ENCODE data around the gene SORBS1. TPM values are rescaled to one million over a fixed set of nuclear protein-coding genes. Genes with fewer than 3 reads are reported as not detected.

Gene SORBS1
- total and polyA plus RNA-seq, 2 donors (not counting 1 experiment from before 2014, with no cell fraction given): 0.21 to 1.5 TPM

DNA sequence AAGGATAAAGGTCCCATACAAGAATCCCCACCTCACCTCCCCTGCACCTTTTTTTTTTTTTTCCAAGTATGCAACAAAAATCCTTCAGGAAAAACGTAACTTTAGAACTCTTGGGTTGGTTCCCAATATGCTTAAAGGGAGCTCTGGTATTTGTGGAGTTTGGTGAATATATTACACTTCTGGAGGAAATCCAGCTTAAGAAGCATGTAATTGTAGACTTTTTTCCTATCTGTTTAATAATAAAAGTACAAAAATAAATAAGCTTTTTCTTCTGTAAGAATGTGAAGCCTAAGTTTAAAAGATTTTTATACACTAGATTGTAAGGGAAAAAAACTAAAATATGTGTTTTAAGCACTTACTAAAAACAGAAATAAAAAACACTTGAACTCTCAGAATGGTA, 102.3 kb downstream of the SORBS1 start:
- WGBS (ENCODE audit: insufficient coverage): no CpG with 5 or more reads among the region's 1 CpG
- no peaks in the 10 kb centered on the region for H3K36me3 ChIP-seq (replicated peaks in 1 of 2; ENCODE audit: control extremely low read depth in 1 of 2, control insufficient read depth in 1 of 2, extremely low read depth in 1 of 2, insufficient read depth in 2 of 2, low read length in 1 of 2)
- no peak overlapping the region for H3K9ac ChIP-seq (ENCODE audit: low read length)
- no peak overlapping the region for H3K4me3 ChIP-seq (ENCODE audit: control extremely low read depth in 1 of 5, extremely low read depth in 1 of 5, insufficient read depth in 1 of 5, low read depth in 2 of 5, low read length in 4 of 5)
- H2AFZ ChIP-seq (ENCODE audit: insufficient read depth, low read depth, low read length, poor library complexity, severe bottlenecking): no peak overlapping the region
- H3K27me3 Mint-ChIP-seq: peaks cover 47% of the 10 kb centered on the region
- no peaks in the 10 kb centered on the region for H3K4me1 Mint-ChIP-seq
- no peaks in the 10 kb centered on the region for H3K4me1 ChIP-seq (ENCODE audit: control insufficient read depth in 2 of 2, insufficient read depth in 2 of 2, low read length in 2 of 2)
- no peak overlapping the region for H3K4me3 Mint-ChIP-seq
- TF ChIP-seq, protein P1, sequence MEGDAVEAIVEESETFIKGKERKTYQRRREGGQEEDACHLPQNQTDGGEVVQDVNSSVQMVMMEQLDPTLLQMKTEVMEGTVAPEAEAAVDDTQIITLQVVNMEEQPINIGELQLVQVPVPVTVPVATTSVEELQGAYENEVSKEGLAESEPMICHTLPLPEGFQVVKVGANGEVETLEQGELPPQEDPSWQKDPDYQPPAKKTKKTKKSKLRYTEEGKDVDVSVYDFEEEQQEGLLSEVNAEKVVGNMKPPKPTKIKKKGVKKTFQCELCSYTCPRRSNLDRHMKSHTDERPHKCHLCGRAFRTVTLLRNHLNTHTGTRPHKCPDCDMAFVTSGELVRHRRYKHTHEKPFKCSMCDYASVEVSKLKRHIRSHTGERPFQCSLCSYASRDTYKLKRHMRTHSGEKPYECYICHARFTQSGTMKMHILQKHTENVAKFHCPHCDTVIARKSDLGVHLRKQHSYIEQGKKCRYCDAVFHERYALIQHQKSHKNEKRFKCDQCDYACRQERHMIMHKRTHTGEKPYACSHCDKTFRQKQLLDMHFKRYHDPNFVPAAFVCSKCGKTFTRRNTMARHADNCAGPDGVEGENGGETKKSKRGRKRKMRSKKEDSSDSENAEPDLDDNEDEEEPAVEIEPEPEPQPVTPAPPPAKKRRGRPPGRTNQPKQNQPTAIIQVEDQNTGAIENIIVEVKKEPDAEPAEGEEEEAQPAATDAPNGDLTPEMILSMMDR (IDR thresholded peaks at IDR 0.05): no peak
- no peak for TF ChIP-seq EZH2 (IDR thresholded peaks at IDR 0.05; ENCODE audit: borderline replicate concordance, insufficient read depth, low read depth, low read length, poor library complexity, severe bottlenecking)
- no peak overlapping the region for H3K4me2 ChIP-seq (replicated peaks; ENCODE audit: low read depth, low read length, poor library complexity, severe bottlenecking)
- intact Hi-C loops (cut with micrococcal nuclease): no loop called here
- CTCF ChIA-PET: interaction anchor here (0.6 to 0.7 kb wide), 2 partner anchors 13 to 28 kb away, joined by 3 read pairs; no protein-coding TSS in a partner anchor
- POLR2A ChIA-PET: no interaction called here
- peaks cover 0 to 10% (median 0%) of the 10 kb centered on the region in 4 experiments for H3K27me3 ChIP-seq (replicated peaks in 1 of 4; ENCODE audit: control extremely low read depth in 1 of 4, control insufficient read depth in 3 of 4, insufficient read depth in 4 of 4, low read length in 3 of 4)
- H3K27ac Mint-ChIP-seq: no peak overlapping the region
- no peak overlapping the region for H3K27ac ChIP-seq (ENCODE audit: low read length in 2 of 2)
- H3K79me2 ChIP-seq (ENCODE audit: control insufficient read depth, insufficient read depth, low read length): no peaks in the 10 kb centered on the region
- H3K9me3 ChIP-seq (ENCODE audit: control extremely low read depth in 1 of 3, control insufficient read depth in 2 of 3, insufficient read depth in 1 of 3, low read length in 2 of 3): no peaks in the 10 kb centered on the region
- H4K20me1 ChIP-seq (ENCODE audit: control insufficient read depth, insufficient read depth, low read length, poor library complexity, severe bottlenecking): no peaks in the 10 kb centered on the region
- H3K9me3 Mint-ChIP-seq (ENCODE audit: insufficient read depth): no peaks in the 10 kb centered on the region
- no peak for DNase-seq
- ATAC-seq (ENCODE audit: low read depth): no peak

DNA sequence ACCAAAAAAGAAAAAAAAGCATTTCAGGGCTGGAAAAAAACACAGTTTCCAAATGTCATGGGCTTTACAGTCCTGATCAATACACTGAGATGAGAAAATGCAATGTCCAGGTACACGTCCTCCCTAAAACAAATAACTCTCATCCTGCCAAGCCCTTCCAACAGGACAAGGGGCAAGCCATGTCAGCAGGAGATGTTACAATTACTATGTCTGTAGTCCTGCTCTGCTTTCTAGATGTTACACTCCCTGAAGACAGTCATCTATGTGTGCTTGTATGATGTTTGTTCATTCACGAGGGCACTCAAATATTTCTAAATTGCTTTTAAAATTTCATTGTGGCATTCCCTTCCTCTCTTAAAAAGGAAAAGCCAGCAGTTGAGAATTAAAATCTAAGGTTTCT, 103.2 kb downstream of the SORBS1 start:
- Mint-ChIP-seq H3K4me3 (no peak overlapping the region), H3K27ac (no peak overlapping the region), H3K9me3 (ENCODE audit: insufficient read depth) (no peaks in the 10 kb centered on the region), H3K4me1 (no peaks in the 10 kb centered on the region), H3K27me3 (peaks cover 44% of the 10 kb centered on the region)
- no peaks in the 10 kb centered on the region for H4K20me1 ChIP-seq (ENCODE audit: control insufficient read depth, insufficient read depth, low read length, poor library complexity, severe bottlenecking)
- no peaks in the 10 kb centered on the region for H3K36me3 ChIP-seq (replicated peaks in 1 of 2; ENCODE audit: control extremely low read depth in 1 of 2, control insufficient read depth in 1 of 2, extremely low read depth in 1 of 2, insufficient read depth in 2 of 2, low read length in 1 of 2)
- CTCF ChIA-PET: no interaction called here
- no CpG with 5 or more reads among the region's 2 CpGs for WGBS (ENCODE audit: insufficient coverage)
- DNase-seq: no peak
- no peak overlapping the region for H2AFZ ChIP-seq (ENCODE audit: insufficient read depth, low read depth, low read length, poor library complexity, severe bottlenecking)
- H3K9me3 ChIP-seq (ENCODE audit: control extremely low read depth in 1 of 3, control insufficient read depth in 2 of 3, insufficient read depth in 1 of 3, low read length in 2 of 3): no peaks in the 10 kb centered on the region
- no peaks in the 10 kb centered on the region for H3K4me1 ChIP-seq (ENCODE audit: control insufficient read depth in 2 of 2, insufficient read depth in 2 of 2, low read length in 2 of 2)
- TF ChIP-seq, protein P1 (IDR thresholded peaks at IDR 0.05): no peak
- no peak for TF ChIP-seq EZH2 (IDR thresholded peaks at IDR 0.05; ENCODE audit: borderline replicate concordance, insufficient read depth, low read depth, low read length, poor library complexity, severe bottlenecking)
- no peak overlapping the region for H3K4me3 ChIP-seq (ENCODE audit: control extremely low read depth in 1 of 5, extremely low read depth in 1 of 5, insufficient read depth in 1 of 5, low read depth in 2 of 5, low read length in 4 of 5)
- ATAC-seq (ENCODE audit: low read depth): no peak
- peaks cover 0 to 4% (median 0%) of the 10 kb centered on the region in 4 experiments for H3K27me3 ChIP-seq (replicated peaks in 1 of 4; ENCODE audit: control extremely low read depth in 1 of 4, control insufficient read depth in 3 of 4, insufficient read depth in 4 of 4, low read length in 3 of 4)
- H3K27ac ChIP-seq (ENCODE audit: low read length in 2 of 2): no peak overlapping the region
- H3K4me2 ChIP-seq (replicated peaks; ENCODE audit: low read depth, low read length, poor library complexity, severe bottlenecking): no peak overlapping the region
- no peak overlapping the region for H3K9ac ChIP-seq (ENCODE audit: low read length)
- intact Hi-C loops (cut with micrococcal nuclease): no loop called here
- POLR2A ChIA-PET: no interaction called here
- no peaks in the 10 kb centered on the region for H3K79me2 ChIP-seq (ENCODE audit: control insufficient read depth, insufficient read depth, low read length)
